PC-3 (cell line): ENCODE data around the gene SLC25A45. TPM values are rescaled to one million over a fixed set of nuclear protein-coding genes. Genes with fewer than 3 reads are reported as not detected.

Source experiments
- ATAC-seq: fragments of 200-7000 bp; cut with Tn5 transposase; 2 replicates; pipeline ENCODE4 v1.9.1; 2020; ENCODE audit warnings: mild to moderate bottlenecking, moderate library complexity
- BruUV-seq: library from RNA; stranded (reverse); fragments of 400-500 nt; replicated peaks from 2 replicates; lab custom pipeline; 2021; lab: Mats Ljungman, UMichigan
- CTCF ChIA-PET: fragments of 300-600 bp; sonication (Branson Sonifier 250); formaldehyde crosslinking; loops from one replicate; lab custom pipeline; 2022; ENCODE audit warnings: antibody characterized with exemption; lab: Charles Lee
- POLR2A ChIA-PET: fragments of 300-600 bp; sonication (Branson Sonifier 250); formaldehyde crosslinking; loops from one replicate; lab custom pipeline; 2022; ENCODE audit warnings: antibody characterized with exemption; ENCODE audit not compliant: unreplicated experiment; lab: Charles Lee
- DNase-seq: peaks from one replicate; pipeline ENCODE4 v3.0.0-alpha.2; 2015
- H2AFZ ChIP-seq: fragments of 300-600 bp; sonication (generic); 2 replicates; pipeline ENCODE4 v1.6.0; 2016; ENCODE audit warnings: antibody characterized with exemption, low read length
- H3F3A ChIP-seq: fragments of 300-600 bp; sonication (generic); one replicate; pipeline ENCODE4 v1.6.0; 2017; ENCODE audit warnings: antibody characterized with exemption, low read length, control low read depth, mild to moderate bottlenecking; ENCODE audit not compliant: unreplicated experiment
- H3K27ac ChIP-seq: fragments of 300-600 bp; sonication (generic); 2 replicates; pipeline ENCODE4 v1.5.1; 2016; ENCODE audit warnings: mild to moderate bottlenecking, low read length
- H3K27me3 ChIP-seq: fragments of 300-600 bp; sonication (generic); 2 replicates; pipeline ENCODE4 v1.6.1; 2016; ENCODE audit warnings: low read length, mixed read lengths
- H3K36me3 ChIP-seq: fragments of 300-600 bp; sonication (generic); 2 replicates; pipeline ENCODE4 v1.6.1; 2016; ENCODE audit warnings: low read depth, mixed run types, low read length, mixed read lengths
- H3K4me1 ChIP-seq: fragments of 300-600 bp; sonication (generic); 2 replicates; pipeline ENCODE4 v1.5.1; 2016; ENCODE audit warnings: low read length; ENCODE audit not compliant: insufficient read depth
- H3K4me2 ChIP-seq: fragments of 300-600 bp; sonication (generic); 2 replicates; pipeline ENCODE4 v1.6.0; 2016; ENCODE audit warnings: low read length
- H3K4me3 ChIP-seq: fragments of 300-600 bp; sonication (generic); 2 replicates; pipeline ENCODE4 v1.5.1; 2016; ENCODE audit warnings: mild to moderate bottlenecking, low read length, mixed read lengths
- H3K79me2 ChIP-seq: fragments of 300-600 bp; sonication (generic); 2 replicates; pipeline ENCODE4 v1.6.1; 2017; ENCODE audit warnings: low read length, mixed read lengths
- H3K9ac ChIP-seq: fragments of 300-600 bp; sonication (generic); 2 replicates; pipeline ENCODE4 v1.6.0; 2016; ENCODE audit warnings: mild to moderate bottlenecking, low read length
- H3K9me2 ChIP-seq: fragments of 300-600 bp; sonication (generic); replicated peaks from 2 replicates; pipeline ENCODE4 v1.6.1; 2016; ENCODE audit warnings: mixed run types, low read length, mixed read lengths
- H3K9me3 ChIP-seq: fragments of 300-600 bp; sonication (generic); 2 replicates; pipeline ENCODE4 v1.6.1; 2016; ENCODE audit warnings: low read length, mixed read lengths
- H4K20me1 ChIP-seq: fragments of 300-600 bp; sonication (generic); 2 replicates; pipeline ENCODE4 v1.6.1; 2016; ENCODE audit warnings: low read length, mixed read lengths
- EZH2 ChIP-seq: fragments of 300-600 bp; sonication (generic); IDR thresholded peaks from one replicate; pipeline ENCODE4 v1.6.1; 2017; ENCODE audit warnings: antibody characterized with exemption, mild to moderate bottlenecking, low read length; ENCODE audit not compliant: unreplicated experiment
- EZH2phosphoT487 ChIP-seq: fragments of 300-600 bp; sonication (generic); IDR thresholded peaks from 2 replicates; pipeline ENCODE4 v1.6.1; 2018; ENCODE audit warnings: mild to moderate bottlenecking, antibody characterized with exemption, low read length, borderline replicate concordance
- intact Hi-C: fragments of 100-400 bp; cut with micrococcal nuclease; formaldehyde crosslinking; loops from 2 replicates; pipeline ENCODE4 v1.9.0; 2023
- total RNA-seq: library from RNA; depleted of rRNA; stranded (reverse); fragments of >200 nt; gene quantifications from 2 replicates; pipeline ENCODE4 v1.2.3, GENCODE V29; 2014
- TF ChIP-seq, protein P1 (sequence below): fragments of 300-600 bp; sonication (generic); conservative IDR thresholded peaks from 2 replicates; pipeline ENCODE4 v1.5.1; 2017; ENCODE audit warnings: antibody characterized with exemption, low read depth, mild to moderate bottlenecking, low read length

SLC25A45 gene
- total RNA-seq, 1 experiment from 2014 or later: 12.7 TPM

DNA sequence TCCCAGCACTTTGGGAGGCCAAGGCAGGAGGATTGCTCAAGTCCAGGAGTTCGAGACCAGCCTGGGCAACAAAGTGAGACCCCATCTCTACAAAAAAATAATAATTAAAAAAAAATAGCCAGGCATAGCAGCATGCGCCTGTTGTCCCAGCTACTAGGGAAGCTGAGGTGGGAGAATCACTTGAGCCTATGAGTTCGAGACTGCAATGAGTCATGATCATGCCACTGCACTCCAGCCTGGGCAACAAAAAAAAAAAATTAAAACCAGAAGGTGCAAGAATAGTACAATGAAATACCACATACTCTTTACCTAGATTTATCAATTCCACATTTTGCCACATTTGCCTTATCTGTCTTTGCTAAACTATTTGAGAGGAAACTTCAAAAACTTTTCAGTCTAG is 40.6 kb downstream of the SLC25A45 start:
- Histone ChIP-seq H3K4me2 (no peak overlapping the region), H3K4me1 (no peaks in the 10 kb centered on the region), H3K9me3 (no peaks in the 10 kb centered on the region), H4K20me1 (peaks cover 10% of the 10 kb centered on the region; the same call in 1 of the 2 replicates), H3K9ac (no peak overlapping the region), H2AFZ (no peak overlapping the region), H3K9me2 (no peaks in the 10 kb centered on the region), H3K36me3 (peaks cover 55% of the 10 kb centered on the region), H3K4me3 (no peak overlapping the region), H3F3A (no peaks in the 10 kb centered on the region), H3K79me2 (peaks cover 30% of the 10 kb centered on the region), H3K27me3 (no peaks in the 10 kb centered on the region), H3K27ac (no peak overlapping the region)
- TF ChIP-seq, protein P1, sequence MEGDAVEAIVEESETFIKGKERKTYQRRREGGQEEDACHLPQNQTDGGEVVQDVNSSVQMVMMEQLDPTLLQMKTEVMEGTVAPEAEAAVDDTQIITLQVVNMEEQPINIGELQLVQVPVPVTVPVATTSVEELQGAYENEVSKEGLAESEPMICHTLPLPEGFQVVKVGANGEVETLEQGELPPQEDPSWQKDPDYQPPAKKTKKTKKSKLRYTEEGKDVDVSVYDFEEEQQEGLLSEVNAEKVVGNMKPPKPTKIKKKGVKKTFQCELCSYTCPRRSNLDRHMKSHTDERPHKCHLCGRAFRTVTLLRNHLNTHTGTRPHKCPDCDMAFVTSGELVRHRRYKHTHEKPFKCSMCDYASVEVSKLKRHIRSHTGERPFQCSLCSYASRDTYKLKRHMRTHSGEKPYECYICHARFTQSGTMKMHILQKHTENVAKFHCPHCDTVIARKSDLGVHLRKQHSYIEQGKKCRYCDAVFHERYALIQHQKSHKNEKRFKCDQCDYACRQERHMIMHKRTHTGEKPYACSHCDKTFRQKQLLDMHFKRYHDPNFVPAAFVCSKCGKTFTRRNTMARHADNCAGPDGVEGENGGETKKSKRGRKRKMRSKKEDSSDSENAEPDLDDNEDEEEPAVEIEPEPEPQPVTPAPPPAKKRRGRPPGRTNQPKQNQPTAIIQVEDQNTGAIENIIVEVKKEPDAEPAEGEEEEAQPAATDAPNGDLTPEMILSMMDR: no peak
- TF ChIP-seq EZH2phosphoT487: no peak
- BruUV-seq: no TSS peak
- DNase-seq: no peak
- ChIA-PET POLR2A (no interaction called here), CTCF (no interaction called here)
- intact Hi-C loops: no loop called here
- ATAC-seq: no peak

DNA sequence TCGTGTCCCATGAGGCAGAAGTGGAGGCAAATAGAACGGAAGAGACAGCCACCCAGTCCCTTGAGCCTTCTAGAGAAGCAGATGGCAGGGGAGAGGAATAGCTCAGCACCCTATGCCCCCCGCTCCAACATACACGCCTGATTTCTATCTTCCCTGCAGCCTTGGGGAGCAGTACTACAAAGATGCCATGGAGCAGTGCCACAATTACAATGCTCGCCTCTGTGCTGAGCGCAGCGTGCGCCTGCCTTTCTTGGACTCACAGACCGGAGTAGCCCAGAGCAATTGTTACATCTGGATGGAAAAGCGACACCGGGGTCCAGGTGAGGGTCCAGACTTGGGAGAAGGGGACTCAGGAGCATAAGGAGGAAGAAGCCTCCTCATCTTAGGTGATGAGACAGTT is 42.2 kb downstream of the SLC25A45 start:
- ATAC-seq (no peak), DNase-seq (no peak)
- no peak overlapping the region for H2AFZ ChIP-seq
- no peaks in the 10 kb centered on the region for H3K27me3 ChIP-seq
- no peaks in the 10 kb centered on the region for H3F3A ChIP-seq
- H3K9me2 ChIP-seq: no peaks in the 10 kb centered on the region
- intact Hi-C loops: no loop called here
- no peaks in the 10 kb centered on the region for H3K9me3 ChIP-seq
- H3K79me2 ChIP-seq: peaks cover 45% of the 10 kb centered on the region
- BruUV-seq: no TSS peak
- no peak overlapping the region for H3K4me2 ChIP-seq
- no peak overlapping the region for H3K27ac ChIP-seq
- POLR2A ChIA-PET: no interaction called here
- H3K36me3 ChIP-seq: peaks cover 40% of the 10 kb centered on the region
- peaks cover 15% of the 10 kb centered on the region for H4K20me1 ChIP-seq
- CTCF ChIA-PET: no interaction called here
- peaks cover 4% of the 10 kb centered on the region for H3K4me1 ChIP-seq
- no peak overlapping the region for H3K9ac ChIP-seq
- no peak overlapping the region for H3K4me3 ChIP-seq
- TF ChIP-seq, protein P1: no peak
- no peak for TF ChIP-seq EZH2phosphoT487
- no peak for TF ChIP-seq EZH2

DNA sequence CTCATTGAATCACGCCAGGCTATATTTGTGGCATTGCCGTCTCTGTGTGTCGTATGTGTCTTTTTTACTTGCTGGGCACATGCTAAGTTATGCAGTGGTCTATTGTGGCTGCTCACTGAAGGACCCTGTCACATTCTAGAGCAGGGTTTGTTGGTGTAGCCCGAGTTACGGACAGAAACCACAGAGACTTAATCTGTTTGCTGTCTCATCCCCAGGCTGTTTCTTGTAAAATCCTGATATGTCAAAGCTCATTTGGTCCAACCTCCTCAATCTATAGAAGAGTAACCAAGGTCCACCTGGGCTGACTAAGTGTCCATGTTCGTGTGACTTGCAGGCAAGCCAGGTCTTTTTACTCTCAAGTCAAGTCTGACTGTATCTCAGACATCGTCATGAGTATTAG is 43.8 kb downstream of the SLC25A45 start:
- Histone ChIP-seq H4K20me1 (peaks cover 24% of the 10 kb centered on the region), H3K9me3 (no peaks in the 10 kb centered on the region), H3K27me3 (no peaks in the 10 kb centered on the region), H3K36me3 (peaks cover 29% of the 10 kb centered on the region), H3K4me1 (peaks cover 8% of the 10 kb centered on the region), H3K4me3 (no peak overlapping the region), H3F3A (no peaks in the 10 kb centered on the region), H3K79me2 (peaks cover 61% of the 10 kb centered on the region), H3K27ac (no peak overlapping the region), H3K9me2 (no peaks in the 10 kb centered on the region), H3K9ac (no peak overlapping the region), H2AFZ (no peak overlapping the region), H3K4me2 (no peak overlapping the region)
- CTCF ChIA-PET: no interaction called here
- DNase-seq (no peak), ATAC-seq (no peak)
- POLR2A ChIA-PET: no interaction called here
- intact Hi-C loops: no loop called here
- TF ChIP-seq, protein P1: no peak
- no peak for TF ChIP-seq EZH2phosphoT487
- TF ChIP-seq EZH2: no peak
- no TSS peak for BruUV-seq
